ENCODE data around the gene EPHB4. TPM values are rescaled to one million over a fixed set of nuclear protein-coding genes. Genes with fewer than 3 reads are reported as not detected.
A peak's percentile ranks its signal among the peaks of the same experiment; 100 is the strongest.

Gene EPHB4
- total and polyA plus RNA-seq, 2 of the 8 experiments (the other 6 are each of a cell fraction or from before 2014, with no cell fraction given): 85.0 to 113 TPM

GRCh38 chr7:100855515-100855914 lies 28.2 kb upstream of the EPHB4 start:
- no peak for FAIRE-seq

More at GRCh38 chr7:100855515-100855914, 28.2 kb upstream of the EPHB4 start:
- ChIA-PET CTCF (ENCODE audit: partially characterized antibody) (interaction anchor here (0.5 to 13.9 kb wide), 10 partner anchors 9 to 406 kb away, joined by 3 to 215 read pairs (median 4); no protein-coding TSS in a partner anchor), POLR2A (ENCODE audit: partially characterized antibody) (interaction anchor here (1.0 to 1.4 kb wide), 3 partner anchors 19 to 175 kb away, joined by 3 to 4 read pairs (median 3); partner anchors contain the start of gene SRRT)
- Histone ChIP-seq H2BK120ac (replicated peaks; ENCODE audit: low read depth, low read length) (no peak overlapping the region), H3K4me1 (replicated peaks in 1 of 4; ENCODE audit: control insufficient read depth in 3 of 4, insufficient read depth in 4 of 4, low read length in 3 of 4) (peaks cover 0 to 6% (median 0%) of the 10 kb centered on the region in 4 experiments; a peak in 1 of 7 replicates), H2BK12ac (ENCODE audit: low read depth, low read length) (no peak overlapping the region), H3K4me2 (ENCODE audit: insufficient read depth in 1 of 2, low read depth in 2 of 2, low read length in 2 of 2) (no peak overlapping the region), H4K91ac (replicated peaks; ENCODE audit: insufficient read length, low read length) (no peak overlapping the region), H2AFZ (ENCODE audit: low read length) (no peak overlapping the region), H3K9ac (replicated peaks in 1 of 4; ENCODE audit: extremely low read depth in 1 of 4, low read depth in 3 of 4, low read length in 3 of 4) (no peak overlapping the region), H3K36me3 (ENCODE audit: control insufficient read depth in 2 of 4, insufficient read depth in 4 of 4, low read length in 3 of 4) (peaks cover 0 to 7% (median 3%) of the 10 kb centered on the region in 4 experiments; a peak in 5 of 8 replicates), H3K79me1 (ENCODE audit: low read depth, low read length) (peaks cover 12% of the 10 kb centered on the region), H4K5ac (ENCODE audit: insufficient read length, low read depth, low read length) (no peak overlapping the region), H2BK20ac (ENCODE audit: low read length) (no peak overlapping the region), H3K4ac (replicated peaks; ENCODE audit: insufficient read length, low read depth, low read length) (no peak overlapping the region), H4K8ac (ENCODE audit: extremely low read depth, insufficient read depth, low read length) (0 out of 2 replicates have a peak overlapping the region, but pooled peaks have one; percentile 80), H3K14ac (ENCODE audit: insufficient read length) (no peak overlapping the region), H3K9me3 (ENCODE audit: insufficient read depth in 2 of 2, low read depth in 1 of 2, low read length in 1 of 2) (no peaks in the 10 kb centered on the region), H3K23ac (ENCODE audit: insufficient read length) (no peak overlapping the region), H3K18ac (ENCODE audit: extremely low read depth, low read length) (no peak overlapping the region), H2AK5ac (ENCODE audit: low read depth, low read length) (no peak overlapping the region), H2BK15ac (ENCODE audit: low read length) (no peak overlapping the region), H3K23me2 (ENCODE audit: low read depth, low read length) (peaks cover 4% of the 10 kb centered on the region; the same call in 1 of the 2 replicates), H2BK5ac (ENCODE audit: low read depth, low read length) (no peak overlapping the region), H4K20me1 (replicated peaks in 1 of 2; ENCODE audit: control insufficient read depth in 1 of 2, insufficient read depth in 2 of 2, low read length in 2 of 2) (peaks cover 0 to 13% of the 10 kb centered on the region in 2 experiments), H3K27ac (ENCODE audit: low read depth, low read length) (no peak overlapping the region), H3K27me3 (replicated peaks in 1 of 4; ENCODE audit: control insufficient read depth in 3 of 4, extremely low read depth in 1 of 4, insufficient read depth in 3 of 4, low read length in 3 of 4) (no peaks in the 10 kb centered on the region), H3K56ac (replicated peaks; ENCODE audit: insufficient read length, low read depth, low read length) (no peak overlapping the region), H3K4me3 (ENCODE audit: extremely low read depth in 1 of 4, insufficient read depth in 2 of 4, low read depth in 3 of 4, low read length in 4 of 4) (no peak overlapping the region), H3K79me2 (ENCODE audit: control insufficient read depth in 1 of 2, insufficient read depth in 2 of 2, low read length in 2 of 2) (peaks cover 0 to 21% of the 10 kb centered on the region in 2 experiments; a peak in 1 of 4 replicates)
- 90% methylated on average over 10 of the region's 10 CpGs; no CpG with 5 or more reads in 1 of the 2 experiments for WGBS, 2 experiments (ENCODE audit: extremely low coverage in 1 of 2, insufficient coverage in 1 of 2, insufficient read length in 1 of 2, insufficient replicate concordance in 2 of 2, low coverage in 1 of 2, low lambda C conversion rate in 2 of 2, missing lambda C conversion rate in 1 of 2)
- TF ChIP-seq SIRT6 (IDR thresholded peaks at IDR 0.05; ENCODE audit: low read length) (no peak), EZH2 (IDR thresholded peaks at IDR 0.05; ENCODE audit: low read depth, low read length, severe bottlenecking) (no peak), TAF1 (IDR thresholded peaks at IDR 0.05; ENCODE audit: low read depth, low read length) (no peak), KDM1A (IDR thresholded peaks at IDR 0.05; ENCODE audit: borderline replicate concordance, low read length) (no peak), BCL11A (IDR thresholded peaks at IDR 0.05; ENCODE audit: low read depth in 2 of 2, low read length in 2 of 2) (no peak), NANOG (IDR thresholded peaks at IDR 0.05; ENCODE audit: insufficient read depth, low read depth, low read length, poor library complexity, severe bottlenecking) (no peak), SP4 (IDR thresholded peaks at IDR 0.05; ENCODE audit: low read length) (no peak), ATF2 (IDR thresholded peaks at IDR 0.05; ENCODE audit: low read length) (no peak), JUND (IDR thresholded peaks at IDR 0.05; ENCODE audit: low read length) (no peak), SUZ12 (IDR thresholded peaks at IDR 0.05; ENCODE audit: low read length) (no peak)
- no peak for DNase-seq (ENCODE audit: low read depth in 1 of 2, low spot score in 2 of 2)

Data from H1 (cell line).